Activated CD4-positive, alpha-beta T cell treated with anti-CD3 and anti-CD28 coated beads for 48 hours (primary cell): ENCODE measurements around the gene MCRIP2.
"Not testable (repeated sequence)": the region's sequence is repeated elsewhere in the genome, so short reads cannot be mapped to it uniquely, and the experiment has no call there.

ENCODE experiments used
- DNase-seq: peaks from one replicate; pipeline ENCODE4 v3.0.0-alpha.2; 2020

Gene MCRIP2

GRCh38 chr16:641326-642188, at the start of gene MCRIP2:
MCRIP2 (plus strand) TSS chr16:641828; CDS start chr16:641992, 164 bp downstream.
- DNase-seq, result peak; percentile 81

GRCh38 chr16:591892-592517, 49.6 kb upstream of the MCRIP2 start:
- no peak for DNase-seq

- DNase-seq, result no peak
Measured at GRCh38 chr16:592518-593306, 48.9 kb upstream of the MCRIP2 start.

GRCh38 chr16:593406-593805, 48.2 kb upstream of the MCRIP2 start:
- no peak for DNase-seq

- no peak for DNase-seq
Measured at GRCh38 chr16:593807-594206, 47.8 kb upstream of the MCRIP2 start.

GRCh38 chr16:595094-595528, 46.5 kb upstream of the MCRIP2 start:
- DNase-seq, result no peak

GRCh38 chr16:595942-596735, 45.5 kb upstream of the MCRIP2 start:
- no peak for DNase-seq

GRCh38 chr16:596736-597060, 44.9 kb upstream of the MCRIP2 start:
- no peak for DNase-seq

GRCh38 chr16:597655-598054, 44.0 kb upstream of the MCRIP2 start:
- not testable (repeated sequence) for DNase-seq

GRCh38 chr16:598823-599739, 42.5 kb upstream of the MCRIP2 start:
- DNase-seq, result no peak

- no peak for DNase-seq
Measured at GRCh38 chr16:600781-601180, 40.8 kb upstream of the MCRIP2 start.

- DNase-seq, result no peak
Measured at GRCh38 chr16:603933-604332, 37.7 kb upstream of the MCRIP2 start.

- DNase-seq, result no peak
Measured at GRCh38 chr16:606656-607307, 34.8 kb upstream of the MCRIP2 start.

GRCh38 chr16:608019-608418, 33.6 kb upstream of the MCRIP2 start:
- DNase-seq, result peak; percentile 83

GRCh38 chr16:609316-609715, 32.3 kb upstream of the MCRIP2 start:
- DNase-seq, result no peak

GRCh38 chr16:609984-610383, 31.6 kb upstream of the MCRIP2 start:
- no peak for DNase-seq

- DNase-seq, result peak; percentile 76
Measured at GRCh38 chr16:610513-611381, 30.9 kb upstream of the MCRIP2 start.

- no peak for DNase-seq
Measured at GRCh38 chr16:615122-615521, 26.5 kb upstream of the MCRIP2 start.

GRCh38 chr16:616733-617586, 24.7 kb upstream of the MCRIP2 start:
- no peak for DNase-seq
